A549 treated with DMSO at 1 μM for 4 hours (cell line): ENCODE data around the gene OR14A2. TPM values are rescaled to one million over a fixed set of nuclear protein-coding genes. Genes with fewer than 3 reads are reported as not detected.

Source experiments
- total RNA-seq: library from RNA; stranded (reverse); fragments of 200-300 nt; extraction: Qiagen RNA extraction; gene quantifications from 5 replicates; pipeline ENCODE4 v1.2.3, GENCODE V29; 2022; ENCODE audit warnings: low read depth

OR14A2 gene
- not detected in 5 replicates for total RNA-seq

GRCh38 chr1:247748041-247748440, at the start of gene OR14A2:
Gene OR14A2, minus strand, starts transcription at chr1:247748141.

GRCh38 chr1:247760456-247760855, 12.5 kb upstream of the OR14A2 start, which contains the start of gene OR1C1:
Gene OR1C1, minus strand, starts transcription at chr1:247760556. Its CDS starts 2,150 bp downstream, at chr1:247758406.

GRCh38 chr1:247738315-247738714, 9.6 kb downstream of the OR14A2 start, which contains the start of gene OR14K1:
Gene OR14K1, plus strand, starts transcription at chr1:247738615. Its CDS starts 0 bp downstream, at chr1:247738615.

GRCh38 chr1:247716546-247716945, 31.4 kb downstream of the OR14A2 start, which contains the start of gene OR6F1:
Gene OR6F1, minus strand, starts transcription at chr1:247716646. Its CDS starts 3,891 bp downstream, at chr1:247712755.

GRCh38 chr1:247679639-247680038, 68.3 kb downstream of the OR14A2 start, which contains the start of gene OR13G1:
Gene OR13G1, minus strand, starts transcription at chr1:247679739. Its CDS starts 6,698 bp downstream, at chr1:247673041.

Other genes starting within 250 kb of the OR14A2 start
- not detected in 5 replicates for gene OR2C3, start 211.7 kb downstream of the OR14A2 start, total RNA-seq
- gene GCSAML, start 199.0 kb downstream of the OR14A2 start, total RNA-seq: not detected in 5 replicates
- not detected in 5 replicates for gene OR2G2, start 159.8 kb downstream of the OR14A2 start, total RNA-seq
- not detected in 5 replicates for gene OR2G3, start 142.6 kb downstream of the OR14A2 start, total RNA-seq
- gene OR13G1, start 68.4 kb downstream of the OR14A2 start, total RNA-seq: not detected in 5 replicates
- gene OR6F1, start 31.5 kb downstream of the OR14A2 start, total RNA-seq: not detected in 5 replicates
- not detected in 5 replicates for gene OR14K1, start 9.5 kb downstream of the OR14A2 start, total RNA-seq
- gene OR1C1, start 12.4 kb upstream of the OR14A2 start, total RNA-seq: not detected in 5 replicates
- not detected in 5 replicates for gene OR14A16, start 76.0 kb upstream of the OR14A2 start, total RNA-seq
- gene OR11L1, start 93.8 kb upstream of the OR14A2 start, total RNA-seq: not detected in 5 replicates
- not detected in 5 replicates for gene TRIM58, start 109.0 kb upstream of the OR14A2 start, total RNA-seq
- not detected in 5 replicates for gene OR2W3, start 147.4 kb upstream of the OR14A2 start, total RNA-seq
- not detected in 5 replicates for gene OR2T8, start 172.1 kb upstream of the OR14A2 start, total RNA-seq
- not detected in 5 replicates for gene OR2AJ1, start 176.7 kb upstream of the OR14A2 start, total RNA-seq
- gene OR2L8, start 200.7 kb upstream of the OR14A2 start, total RNA-seq: not detected in 5 replicates
- gene OR2AK2, start 217.1 kb upstream of the OR14A2 start, total RNA-seq: not detected in 5 replicates